DND-41 (cell line): ENCODE measurements around the gene PHGDH.

Experiments used
- ATAC-seq: fragments of 200-7000 bp; cut with Tn5 transposase; 3 replicates; pipeline ENCODE4 v1.9.1; 2021; ENCODE audit warnings: low read depth; ENCODE audit not compliant: insufficient read depth
- DNase-seq: peaks from one replicate; pipeline ENCODE4 v3.0.0-alpha.2; 2020
- H2AFZ ChIP-seq: 2 replicates; pipeline ENCODE4 v1.6.0; 2012; ENCODE audit warnings: low read depth, low read length
- H3K27ac ChIP-seq: 2 replicates; pipeline ENCODE4 v1.5.1; 2012; ENCODE audit warnings: low read length, inconsistent platforms
- H3K27me3 ChIP-seq: fragments of 200-600 bp; sonication (generic); 2 replicates; pipeline ENCODE4 v1.6.0; 2012; ENCODE audit warnings: low read length, mild to moderate bottlenecking, inconsistent platforms; ENCODE audit not compliant: insufficient read depth, poor library complexity
- H3K36me3 ChIP-seq: 2 replicates; pipeline ENCODE4 v1.5.1; 2012; ENCODE audit warnings: low read length, inconsistent platforms; ENCODE audit not compliant: insufficient read depth
- H3K4me1 ChIP-seq: 2 replicates; pipeline ENCODE4 v1.5.1; 2012; ENCODE audit warnings: mild to moderate bottlenecking, low read length; ENCODE audit not compliant: insufficient read depth
- H3K4me2 ChIP-seq: 2 replicates; pipeline ENCODE4 v1.6.0; 2012; ENCODE audit warnings: mild to moderate bottlenecking, moderate library complexity, low read length, inconsistent platforms; ENCODE audit not compliant: insufficient read depth
- H3K4me3 ChIP-seq, 2 experiments: fragments of 200-600 bp in 1 of 2; shearing (Covaris generic) in 1 of 2; 2 replicates each; pipeline ENCODE4 v1.5.1; 2012 to 2016; ENCODE audit warnings: inconsistent platforms in 2 of 2, low read length in 2 of 2, mild to moderate bottlenecking in 2 of 2, low read depth in 1 of 2, moderate library complexity in 1 of 2
- H3K79me2 ChIP-seq: 2 replicates; pipeline ENCODE4 v1.6.0; 2012; ENCODE audit warnings: low read length, inconsistent platforms; ENCODE audit not compliant: insufficient read depth
- H3K9ac ChIP-seq: 2 replicates; pipeline ENCODE4 v1.6.0; 2012; ENCODE audit warnings: low read depth, mild to moderate bottlenecking, inconsistent platforms, low read length, moderate library complexity
- H3K9me3 ChIP-seq: 2 replicates; pipeline ENCODE4 v1.5.1; 2012; ENCODE audit warnings: low read length, moderate library complexity, mild to moderate bottlenecking, inconsistent platforms; ENCODE audit not compliant: insufficient read depth, severe bottlenecking
- H4K20me1 ChIP-seq: 2 replicates; pipeline ENCODE4 v1.6.0; 2012; ENCODE audit warnings: low read length; ENCODE audit not compliant: insufficient read depth
- CTCF ChIP-seq: IDR thresholded peaks from 2 replicates; pipeline ENCODE4 v1.5.1; 2012; ENCODE audit warnings: borderline replicate concordance, low read length, moderate library complexity, mild to moderate bottlenecking; ENCODE audit not compliant: poor library complexity, severe bottlenecking; ENCODE audit errors: extremely low read depth
- EZH2 ChIP-seq: IDR thresholded peaks from 3 replicates; pipeline ENCODE4 v1.6.1; 2012; ENCODE audit warnings: borderline replicate concordance, low read depth, mild to moderate bottlenecking, moderate library complexity, low read length, inconsistent platforms; ENCODE audit not compliant: severe bottlenecking

Gene PHGDH

GRCh38 chr1:119731741-119732430, 20.2 kb downstream of the PHGDH start:
- no peak for ATAC-seq
- peaks cover 97% of the 10 kb centered on the region for H3K36me3 ChIP-seq
- TF ChIP-seq CTCF (no peak), EZH2 (no peak)
- no peaks in the 10 kb centered on the region for H3K27me3 ChIP-seq
- H3K4me2 ChIP-seq, result no peak overlapping the region
- DNase-seq, result no peak
- H3K4me1 ChIP-seq, result no peaks in the 10 kb centered on the region
- no peak overlapping the region for H3K9ac ChIP-seq
- no peak overlapping the region for H3K27ac ChIP-seq
- no peak overlapping the region for H3K4me3 ChIP-seq
- H3K79me2 ChIP-seq, result peaks cover 13% of the 10 kb centered on the region
- H4K20me1 ChIP-seq, result peaks cover 70% of the 10 kb centered on the region
- no peaks in the 10 kb centered on the region for H3K9me3 ChIP-seq
- no peak overlapping the region for H2AFZ ChIP-seq

DNA sequence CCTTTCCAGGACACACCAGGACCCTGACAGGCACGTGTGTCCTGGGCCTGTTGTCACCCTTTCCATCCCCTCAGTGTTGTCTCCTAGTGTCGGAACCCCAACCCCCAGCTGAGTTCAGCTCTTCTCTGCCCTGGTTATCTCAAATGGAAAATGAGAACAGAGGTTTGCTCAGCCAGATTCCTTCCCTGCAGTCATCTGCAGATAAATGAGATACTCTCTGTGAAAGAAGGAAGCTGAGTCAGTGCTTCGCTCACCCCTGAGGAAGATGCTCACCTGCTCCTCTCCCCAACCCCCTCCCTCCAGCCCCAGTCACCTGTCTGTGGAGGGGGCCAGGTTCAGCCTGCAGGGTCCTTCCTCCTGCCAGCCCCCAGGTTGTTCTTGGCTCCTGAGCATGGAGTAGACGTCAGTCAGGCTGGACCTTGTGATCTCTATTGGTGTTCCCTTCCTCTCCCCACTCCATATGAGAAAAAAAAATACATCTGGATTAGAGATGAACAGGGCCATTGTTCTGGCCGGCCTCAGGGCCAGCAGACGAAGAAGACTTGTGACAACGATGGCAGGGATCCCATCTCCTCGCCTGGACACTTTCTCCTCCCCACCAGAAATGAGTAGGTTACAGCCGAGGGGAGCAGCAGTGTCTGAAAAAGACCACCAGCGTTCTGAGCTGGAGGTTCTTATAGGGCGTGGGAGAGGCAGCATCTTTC, 20.9 kb downstream of the PHGDH start:
- no peak for ATAC-seq
- Histone ChIP-seq H3K36me3 (peaks cover 99% of the 10 kb centered on the region), H3K9me3 (no peaks in the 10 kb centered on the region), H3K9ac (no peak overlapping the region), H4K20me1 (peaks cover 70% of the 10 kb centered on the region), H2AFZ (no peak overlapping the region), H3K4me3 (no peak overlapping the region), H3K27ac (no peak overlapping the region), H3K79me2 (peaks cover 12% of the 10 kb centered on the region), H3K4me2 (no peak overlapping the region), H3K4me1 (no peaks in the 10 kb centered on the region), H3K27me3 (no peaks in the 10 kb centered on the region)
- TF ChIP-seq EZH2, result no peak
- TF ChIP-seq CTCF, result no peak
- no peak for DNase-seq

GRCh38 chr1:119733754-119734153, 22.0 kb downstream of the PHGDH start:
- peaks cover 99% of the 10 kb centered on the region for H3K36me3 ChIP-seq
- no peaks in the 10 kb centered on the region for H3K27me3 ChIP-seq
- no peak overlapping the region for H2AFZ ChIP-seq
- no peaks in the 10 kb centered on the region for H3K9me3 ChIP-seq
- H3K79me2 ChIP-seq, result peaks cover 12% of the 10 kb centered on the region
- H3K4me3 ChIP-seq, result no peak overlapping the region
- no peak for TF ChIP-seq EZH2
- no peak for TF ChIP-seq CTCF
- DNase-seq (no peak), ATAC-seq (no peak)
- peaks cover 64% of the 10 kb centered on the region for H4K20me1 ChIP-seq
- H3K4me2 ChIP-seq, result no peak overlapping the region
- H3K9ac ChIP-seq, result no peak overlapping the region
- H3K27ac ChIP-seq, result no peak overlapping the region
- no peaks in the 10 kb centered on the region for H3K4me1 ChIP-seq
